ENCODE data around the gene FAIM2.

FAIM2 gene

DNA sequence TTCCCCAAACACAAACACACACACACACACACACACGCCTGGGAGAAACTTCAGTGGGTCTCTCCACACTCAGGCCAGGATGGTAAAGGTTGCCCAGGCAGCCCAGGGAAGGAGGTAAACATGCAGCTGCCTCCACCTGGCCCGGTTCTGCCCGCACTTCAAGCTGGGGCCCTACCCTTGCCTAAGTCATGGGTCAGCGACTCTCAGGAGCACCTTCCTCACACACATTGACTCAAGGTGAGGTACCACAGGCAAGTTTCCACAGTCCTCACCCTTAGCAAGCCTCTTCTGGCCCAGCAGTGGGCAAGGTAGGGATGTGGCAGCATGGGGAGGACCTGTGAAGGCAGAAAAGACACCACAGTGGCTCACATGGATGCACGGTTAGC is 14.1 kb upstream of the FAIM2 start:
- DNase-seq (ENCODE audit: low spot score), result peak; percentile 48

DNA sequence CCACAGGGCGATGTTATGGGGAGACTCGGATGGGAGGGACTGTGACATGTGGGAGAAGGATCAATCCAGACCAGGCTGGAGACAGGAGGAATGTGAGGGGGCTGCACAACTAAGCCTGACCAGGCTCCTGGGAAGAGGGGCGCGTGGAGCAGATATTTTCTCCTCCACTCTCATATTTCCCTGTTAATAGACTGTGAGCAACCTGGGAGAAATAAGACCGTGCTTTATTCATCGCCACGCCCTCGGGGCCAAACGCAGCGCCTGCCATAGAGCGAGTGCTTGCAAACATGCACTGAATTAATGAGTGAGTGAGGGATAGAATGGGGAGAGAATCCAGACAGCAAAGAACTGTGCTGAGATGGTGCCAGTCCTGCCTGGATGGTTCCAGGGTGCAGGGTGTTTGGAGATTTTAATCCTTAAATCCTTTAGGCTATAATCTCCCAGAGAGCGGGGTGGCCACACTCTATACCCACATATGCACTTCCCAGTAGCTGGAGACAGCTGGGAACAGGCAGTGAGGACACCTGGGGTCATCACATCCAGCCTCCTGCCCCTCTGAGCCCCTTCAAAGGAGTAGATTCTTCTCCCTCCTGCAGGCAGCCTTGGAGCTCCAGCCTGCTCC is 13.6 kb upstream of the FAIM2 start:
- DNase-seq (ENCODE audit: low spot score), result peak; percentile 46

DNA sequence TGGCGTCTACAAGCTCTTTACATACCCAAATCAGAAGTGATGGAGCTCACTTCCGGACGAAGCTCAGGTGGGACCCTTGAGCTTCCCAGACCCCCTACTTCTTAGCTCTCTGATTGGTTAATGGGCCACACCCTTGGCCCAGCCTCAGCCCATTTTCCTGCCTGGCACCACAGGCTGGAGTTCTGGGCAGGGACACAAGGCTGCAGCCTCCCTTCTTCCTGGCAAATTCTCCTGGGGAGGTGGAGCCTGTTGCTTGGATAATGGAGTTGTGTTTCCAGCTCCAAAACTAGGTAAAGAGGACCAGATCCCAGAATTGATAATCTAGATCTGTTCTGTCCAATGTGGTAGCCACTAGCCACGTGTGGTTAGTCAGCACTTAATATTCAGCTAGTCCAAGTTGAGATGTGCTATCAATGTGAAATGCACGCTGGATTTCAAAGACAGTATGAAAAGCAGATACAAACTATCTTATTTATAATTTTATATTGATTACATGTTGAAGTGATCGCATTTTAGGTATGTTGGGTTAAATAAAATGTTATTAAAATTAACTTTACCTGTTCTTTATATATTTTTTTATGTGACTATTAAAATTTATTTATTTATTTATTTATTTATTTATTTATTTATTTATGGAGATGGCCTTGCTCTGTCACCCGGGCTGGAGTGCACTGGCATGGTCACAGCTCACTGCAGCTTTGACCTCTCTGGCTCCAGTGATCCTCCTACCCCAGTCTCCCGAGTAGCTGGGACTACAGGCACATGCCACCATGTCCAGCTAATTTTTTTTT is 12.6 kb upstream of the FAIM2 start:
- DNase-seq (ENCODE audit: low spot score), result peak; percentile 40

DNA sequence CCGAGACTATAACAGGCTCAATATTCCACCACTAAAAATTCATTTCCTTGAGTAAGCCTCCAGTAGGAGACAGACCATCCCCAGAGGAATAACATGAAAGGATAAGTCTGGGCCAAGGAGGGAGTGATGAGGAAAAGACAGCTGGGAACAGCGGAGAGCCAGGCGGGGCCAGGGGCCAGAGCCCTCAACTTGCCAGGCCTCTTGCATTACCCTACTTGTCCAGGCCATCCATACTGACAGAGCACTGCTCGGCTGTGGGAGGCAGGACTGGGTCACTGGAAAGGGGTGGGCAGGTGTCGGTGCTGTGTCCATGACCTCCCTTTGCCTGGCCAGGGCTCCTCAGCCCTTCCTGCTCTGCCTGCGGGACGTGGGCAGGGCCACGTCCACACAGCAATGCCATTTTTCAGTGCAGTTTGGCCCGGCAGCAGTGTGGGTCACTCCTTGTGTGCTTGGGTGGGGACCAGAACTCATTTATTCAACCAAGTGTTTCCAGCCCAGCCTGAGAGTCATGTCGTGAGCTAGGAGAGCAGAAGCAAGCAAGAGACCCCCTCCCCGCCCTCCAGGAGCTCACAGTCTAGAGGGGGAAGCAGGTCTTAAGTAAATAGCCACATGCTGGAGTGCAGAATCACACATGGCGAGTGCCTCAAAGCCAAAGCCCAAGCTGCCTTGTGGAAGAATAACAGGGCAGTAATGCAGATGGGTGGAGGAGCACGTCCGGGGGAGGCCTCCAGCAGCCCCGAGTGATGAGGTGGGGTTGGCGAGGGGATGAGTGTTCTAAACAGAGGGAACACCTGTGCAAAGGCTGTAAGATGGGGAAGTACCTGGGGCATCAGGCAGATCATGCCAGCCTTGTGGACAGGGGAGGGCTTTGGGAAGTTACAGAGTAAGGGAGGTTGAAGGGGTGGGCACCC is 8.9 kb upstream of the FAIM2 start:
- peak; percentile 47 for DNase-seq (ENCODE audit: low spot score)

- no peak for DNase-seq (ENCODE audit: low spot score)
These were observed 7.5 kb upstream of the FAIM2 start for GRCh38 chr12:49911213-49911605.

- DNase-seq (ENCODE audit: low spot score), result no peak
These were observed 6.9 kb upstream of the FAIM2 start for GRCh38 chr12:49910331-49911212.

- peak; percentile 78 for DNase-seq (ENCODE audit: low spot score)
These were observed 6.1 kb upstream of the FAIM2 start for GRCh38 chr12:49909826-49910225.

GRCh38 chr12:49909356-49909755 is 5.7 kb upstream of the FAIM2 start:
- no peak for DNase-seq (ENCODE audit: low spot score)

DNA sequence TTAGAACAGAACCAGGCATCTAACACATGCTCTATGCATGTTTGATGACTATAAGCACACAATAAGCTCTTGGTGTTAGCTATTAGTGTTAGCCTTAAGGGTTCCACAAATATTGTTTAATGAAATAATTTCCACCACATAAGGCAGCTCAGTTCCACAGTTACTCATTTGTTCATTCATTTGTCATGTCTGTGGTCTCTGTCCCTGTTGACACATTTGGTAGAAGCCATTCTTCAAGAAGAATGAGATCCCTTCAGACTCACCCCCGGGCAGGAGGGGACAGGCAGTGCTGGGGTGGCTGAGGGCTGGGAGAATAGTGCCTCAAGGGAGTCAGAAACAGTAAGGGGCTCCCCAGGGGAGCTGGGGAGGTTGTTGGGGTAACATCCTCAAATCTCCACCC is 3.7 kb upstream of the FAIM2 start:
- no peak for DNase-seq (ENCODE audit: low spot score)

DNA sequence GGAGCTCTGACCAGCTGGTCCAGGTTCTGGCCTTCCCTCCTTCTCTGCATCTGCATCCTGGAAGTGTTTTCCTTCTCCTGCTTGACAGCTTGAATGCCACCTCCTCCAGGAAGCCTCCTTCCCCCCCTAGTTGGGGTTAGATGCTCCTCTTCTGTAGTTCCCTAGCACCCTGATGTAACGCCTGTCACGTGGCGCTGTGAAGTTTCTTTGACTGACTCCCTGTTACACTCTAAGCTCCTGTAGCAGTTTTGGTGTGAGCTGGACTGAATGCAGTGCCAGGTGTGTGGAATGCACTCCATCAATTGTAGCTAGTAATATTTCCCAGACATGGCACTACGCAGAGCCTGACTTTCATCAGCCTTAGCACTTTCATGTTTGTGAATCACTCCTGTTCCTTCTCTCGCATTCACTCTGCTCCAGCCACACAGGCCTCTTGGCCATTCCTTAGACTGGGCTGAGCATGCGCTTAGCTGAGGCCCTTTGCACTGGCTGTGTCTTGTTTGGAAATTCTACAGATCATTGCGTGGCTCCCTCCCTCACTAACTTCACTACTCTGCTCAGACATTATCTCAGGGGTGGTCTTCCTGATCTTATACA is 2.1 kb upstream of the FAIM2 start:
- no peak for DNase-seq (ENCODE audit: low spot score)

GRCh38 chr12:49904601-49905000 is 901 bp upstream of the FAIM2 start:
- no peak for DNase-seq (ENCODE audit: low spot score)

GRCh38 chr12:49903351-49903699 is 375 bp downstream of the FAIM2 start:
- DNase-seq (ENCODE audit: low spot score), result no peak

GRCh38 chr12:49902399-49903350 is 1.0 kb downstream of the FAIM2 start:
- DNase-seq (ENCODE audit: low spot score), result peak; percentile 84

- DNase-seq (ENCODE audit: low spot score), result no peak
These were observed 1.7 kb downstream of the FAIM2 start for GRCh38 chr12:49901986-49902385.

DNA sequence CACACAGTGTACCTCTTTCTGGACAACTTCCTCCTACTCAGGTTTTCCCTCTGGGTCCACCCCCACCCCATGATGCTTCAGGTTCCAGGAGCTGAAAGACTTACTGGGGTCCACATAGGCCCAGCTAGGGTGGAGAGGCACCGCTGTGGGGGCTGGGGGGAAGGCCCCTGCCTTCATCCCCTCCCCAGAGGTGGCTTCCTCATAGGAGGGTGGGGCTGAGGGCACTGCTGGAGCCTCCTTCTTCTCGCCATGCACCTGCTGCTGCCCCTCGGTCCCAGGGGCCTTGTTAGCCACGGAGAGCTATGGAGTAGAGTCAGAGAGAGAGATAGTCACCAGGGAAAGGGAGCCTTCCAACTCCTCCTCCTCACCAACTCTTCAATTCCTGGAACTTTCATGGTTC is 2.7 kb downstream of the FAIM2 start:
- no peak for DNase-seq (ENCODE audit: low spot score)

GRCh38 chr12:49900371-49900770 is 3.3 kb downstream of the FAIM2 start:
- DNase-seq (ENCODE audit: low spot score), result no peak

DNA sequence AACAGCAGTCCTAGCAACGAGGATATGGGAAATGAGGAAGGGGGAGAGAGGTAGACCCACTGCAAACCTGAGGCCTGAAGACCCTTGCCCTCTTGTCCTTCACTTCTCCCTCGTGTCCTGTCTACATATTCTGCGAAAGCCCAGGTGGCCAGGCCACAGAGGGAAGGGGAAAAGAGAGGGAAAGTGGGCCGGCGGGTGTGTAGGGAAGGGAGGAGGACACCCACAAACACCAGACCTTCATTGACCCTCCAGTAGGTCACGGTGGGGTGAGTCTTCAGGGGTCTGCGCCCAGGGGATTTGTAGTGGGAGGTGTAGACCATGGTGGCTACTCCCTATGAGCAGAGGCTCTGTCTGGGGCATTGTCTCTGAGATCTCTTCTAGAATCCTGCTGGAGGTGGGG is 3.8 kb downstream of the FAIM2 start:
- no peak for DNase-seq (ENCODE audit: low spot score)

- DNase-seq (ENCODE audit: low spot score), result no peak
These were observed 4.3 kb downstream of the FAIM2 start for GRCh38 chr12:49899286-49899843.

- DNase-seq (ENCODE audit: low spot score), result no peak
These were observed 6.4 kb downstream of the FAIM2 start for GRCh38 chr12:49897276-49897675.

DNA sequence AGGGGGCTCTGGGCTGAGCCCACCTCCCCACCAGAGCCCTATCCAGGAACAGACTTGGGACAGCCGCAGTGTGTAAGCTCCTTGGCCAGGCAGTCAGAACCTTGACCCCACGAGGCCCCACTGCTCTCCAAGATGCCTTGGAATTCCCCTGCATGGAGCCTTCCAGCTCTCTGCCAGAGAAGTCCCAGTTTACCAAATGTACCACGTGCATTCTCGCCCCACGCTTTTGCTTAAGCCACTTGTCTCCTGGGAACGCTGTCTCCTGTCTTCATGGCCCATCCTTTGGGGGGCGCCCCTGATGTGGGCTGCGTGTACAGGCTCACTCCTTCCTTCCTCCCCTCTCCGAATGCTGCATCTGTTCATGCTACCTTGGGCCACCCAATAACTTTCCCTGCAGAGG is 7.9 kb downstream of the FAIM2 start:
- DNase-seq (ENCODE audit: low spot score), result no peak
